Caco-2 (cell line): ENCODE data around the gene ZMPSTE24. TPM values are rescaled to one million over a fixed set of nuclear protein-coding genes. Genes with fewer than 3 reads are reported as not detected.

Source experiments
- BruUV-seq: library from RNA; stranded (reverse); fragments of 400-500 nt; replicated peaks from 2 replicates; lab custom pipeline; 2021; lab: Mats Ljungman, UMichigan
- CTCF ChIA-PET: fragments of 300-600 bp; sonication (Branson Sonifier 250); formaldehyde crosslinking; loops from one replicate; lab custom pipeline; 2022; ENCODE audit warnings: antibody characterized with exemption; lab: Charles Lee
- POLR2A ChIA-PET: fragments of 300-600 bp; sonication (Branson Sonifier 250); formaldehyde crosslinking; loops from one replicate; lab custom pipeline; 2022; ENCODE audit warnings: antibody characterized with exemption; lab: Charles Lee
- DNase-seq, 2 experiments: peaks; one replicate each; pipeline versions ENCODE4 v3.0.0 to v3.0.0-alpha.2; 2020 to 2022
- H3K27me3 ChIP-seq: replicated peaks from 2 replicates; pipeline ENCODE4 v1.6.0; 2011; ENCODE audit warnings: low read length; ENCODE audit not compliant: control insufficient read depth, insufficient read depth
- H3K36me3 ChIP-seq: 2 replicates; pipeline ENCODE4 v1.5.1; 2011; ENCODE audit warnings: low read length; ENCODE audit not compliant: control insufficient read depth, insufficient read depth
- H3K4me1 ChIP-seq: fragments of 250-450 bp; sonication (Bioruptor Pico); 2 replicates; pipeline ENCODE4 v1.5.1; 2020; ENCODE audit warnings: mild to moderate bottlenecking
- H3K4me3 ChIP-seq: 2 replicates; pipeline ENCODE4 v1.5.1; 2011; ENCODE audit warnings: low read depth, mild to moderate bottlenecking, control low read depth, low read length
- H3K9me3 ChIP-seq: fragments of 250-450 bp; sonication (Bioruptor Pico); 2 replicates; pipeline ENCODE4 v1.5.1; 2020; ENCODE audit warnings: mild to moderate bottlenecking, moderate library complexity
- H3K27ac Mint-ChIP-seq: one replicate; pipeline ENCODE4 v1.8.0; 2022; ENCODE audit warnings: mixed read lengths; ENCODE audit not compliant: unreplicated experiment
- H3K27me3 Mint-ChIP-seq: one replicate; pipeline ENCODE4 v1.8.0; 2022; ENCODE audit warnings: mixed read lengths; ENCODE audit not compliant: insufficient read depth, unreplicated experiment
- H3K36me3 Mint-ChIP-seq: one replicate; pipeline ENCODE4 v1.8.0; 2022; ENCODE audit warnings: mild to moderate bottlenecking, mixed read lengths; ENCODE audit not compliant: insufficient read depth, unreplicated experiment
- H3K4me1 Mint-ChIP-seq: one replicate; pipeline ENCODE4 v1.8.0; 2022; ENCODE audit warnings: low read depth, mixed read lengths; ENCODE audit not compliant: unreplicated experiment
- H3K4me3 Mint-ChIP-seq: one replicate; pipeline ENCODE4 v1.8.0; 2022; ENCODE audit warnings: mild to moderate bottlenecking, moderate library complexity, mixed read lengths; ENCODE audit not compliant: unreplicated experiment
- H3K9me3 Mint-ChIP-seq: one replicate; pipeline ENCODE4 v1.8.0; 2022; ENCODE audit warnings: mixed read lengths; ENCODE audit not compliant: unreplicated experiment
- intact Hi-C: fragments of 100-400 bp; cut with micrococcal nuclease; formaldehyde crosslinking; loops from one replicate; pipeline ENCODE4 v1.10.0; 2022; ENCODE audit not compliant: unreplicated experiment
- total RNA-seq: library from RNA; stranded (reverse); gene quantifications from 2 replicates; pipeline ENCODE4 v1.2.3, GENCODE V29; 2022
- TF ChIP-seq, protein P1 (sequence below), 2 experiments: fragments of 200-600 bp in 1 of 2; IDR thresholded peaks; 1 replicate in 1 of 2; 2 replicates in 1 of 2; pipeline versions ENCODE4 v1.5.1 to v1.8.0; 2011 to 2022; ENCODE audit warnings: antibody characterized with exemption in 1 of 2, control low read depth in 1 of 2, inconsistent platforms in 1 of 2, low read depth in 1 of 2, low read length in 1 of 2, mild to moderate bottlenecking in 1 of 2, moderate library complexity in 1 of 2; ENCODE audit not compliant: insufficient read depth in 1 of 2, severe bottlenecking in 1 of 2, unreplicated experiment in 1 of 2

ZMPSTE24 gene
- total RNA-seq, 1 experiment from 2014 or later, result 37.9 TPM

DNA sequence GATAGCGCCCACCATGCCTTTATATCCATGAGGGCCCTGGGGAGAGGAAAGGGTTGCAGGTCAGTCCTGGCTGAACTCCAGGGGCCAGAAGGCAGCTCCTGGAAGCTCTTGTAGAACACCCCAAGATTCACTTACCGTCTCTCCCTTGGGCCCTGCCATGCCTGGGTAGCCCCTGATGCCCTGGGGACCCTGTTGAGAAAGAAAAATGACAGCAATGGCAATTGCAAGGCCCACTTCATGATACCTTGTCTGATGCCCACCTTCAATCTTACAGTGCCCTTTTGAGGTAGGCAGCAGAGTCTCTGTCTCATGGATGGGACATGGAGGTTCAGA lies 52.1 kb downstream of the ZMPSTE24 start:
- Histone ChIP-seq H3K27me3 (no peaks in the 10 kb centered on the region), H3K36me3 (no peaks in the 10 kb centered on the region), H3K4me1 (no peaks in the 10 kb centered on the region), H3K4me3 (no peak overlapping the region), H3K9me3 (no peaks in the 10 kb centered on the region)
- Mint-ChIP-seq H3K27ac (no peak overlapping the region), H3K4me1 (peaks cover 6% of the 10 kb centered on the region), H3K36me3 (no peaks in the 10 kb centered on the region), H3K9me3 (no peaks in the 10 kb centered on the region), H3K27me3 (no peaks in the 10 kb centered on the region), H3K4me3 (no peak overlapping the region)
- no TSS peak for BruUV-seq
- intact Hi-C loops, result loop anchor here (10.0 kb wide), 1 partner anchor 55 kb away; the partner anchor contains the start of gene ZMPSTE24
- TF ChIP-seq, protein P1, sequence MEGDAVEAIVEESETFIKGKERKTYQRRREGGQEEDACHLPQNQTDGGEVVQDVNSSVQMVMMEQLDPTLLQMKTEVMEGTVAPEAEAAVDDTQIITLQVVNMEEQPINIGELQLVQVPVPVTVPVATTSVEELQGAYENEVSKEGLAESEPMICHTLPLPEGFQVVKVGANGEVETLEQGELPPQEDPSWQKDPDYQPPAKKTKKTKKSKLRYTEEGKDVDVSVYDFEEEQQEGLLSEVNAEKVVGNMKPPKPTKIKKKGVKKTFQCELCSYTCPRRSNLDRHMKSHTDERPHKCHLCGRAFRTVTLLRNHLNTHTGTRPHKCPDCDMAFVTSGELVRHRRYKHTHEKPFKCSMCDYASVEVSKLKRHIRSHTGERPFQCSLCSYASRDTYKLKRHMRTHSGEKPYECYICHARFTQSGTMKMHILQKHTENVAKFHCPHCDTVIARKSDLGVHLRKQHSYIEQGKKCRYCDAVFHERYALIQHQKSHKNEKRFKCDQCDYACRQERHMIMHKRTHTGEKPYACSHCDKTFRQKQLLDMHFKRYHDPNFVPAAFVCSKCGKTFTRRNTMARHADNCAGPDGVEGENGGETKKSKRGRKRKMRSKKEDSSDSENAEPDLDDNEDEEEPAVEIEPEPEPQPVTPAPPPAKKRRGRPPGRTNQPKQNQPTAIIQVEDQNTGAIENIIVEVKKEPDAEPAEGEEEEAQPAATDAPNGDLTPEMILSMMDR (IDR thresholded peaks at IDR 0.05; ENCODE audit: insufficient read depth in 1 of 2, low read depth in 1 of 2, low read length in 1 of 2, severe bottlenecking in 1 of 2, unreplicated experiment in 1 of 2), result no peak
- POLR2A ChIA-PET, result no interaction called here
- no peak for DNase-seq
- CTCF ChIA-PET, result no interaction called here

DNA sequence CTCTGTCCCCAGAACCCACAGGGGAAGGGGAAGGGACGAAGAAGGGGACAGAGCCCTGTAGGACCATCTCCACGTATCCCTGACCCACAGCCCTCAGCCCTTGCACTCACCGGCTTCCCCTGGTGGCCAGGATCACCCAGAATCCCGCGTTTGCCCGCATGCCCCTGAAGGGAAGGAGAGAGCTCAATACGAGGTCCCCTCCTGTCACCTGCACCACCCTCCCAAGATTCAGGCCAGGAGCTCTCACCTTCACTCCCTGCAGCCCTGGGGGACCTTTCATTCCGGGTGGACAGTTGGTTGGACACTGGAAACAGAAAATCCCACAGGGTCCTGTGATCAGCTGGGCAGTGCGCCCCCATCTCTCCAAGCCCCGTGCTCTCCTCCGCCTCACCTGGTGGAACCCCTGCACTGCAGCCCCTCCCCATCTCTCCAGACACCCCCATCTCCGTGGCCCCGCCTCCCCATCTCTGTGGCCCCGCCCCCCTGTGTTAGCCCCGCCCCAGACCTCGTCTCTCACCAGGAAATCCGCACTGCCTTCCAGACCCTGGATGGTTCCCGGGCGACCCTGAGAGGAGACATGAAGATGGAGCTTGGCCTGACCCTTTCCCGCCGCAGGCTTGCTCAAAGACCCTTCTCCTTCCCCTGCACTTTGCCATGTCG lies 53.1 kb downstream of the ZMPSTE24 start:
- Histone ChIP-seq H3K9me3 (no peaks in the 10 kb centered on the region), H3K4me1 (no peaks in the 10 kb centered on the region), H3K4me3 (no peak overlapping the region), H3K27me3 (no peaks in the 10 kb centered on the region), H3K36me3 (no peaks in the 10 kb centered on the region)
- CTCF ChIA-PET, result no interaction called here
- POLR2A ChIA-PET, result no interaction called here
- BruUV-seq, result no TSS peak
- DNase-seq, result no peak
- Mint-ChIP-seq H3K4me3 (no peak overlapping the region), H3K36me3 (no peaks in the 10 kb centered on the region), H3K4me1 (peaks cover 6% of the 10 kb centered on the region), H3K27me3 (no peaks in the 10 kb centered on the region), H3K27ac (no peak overlapping the region), H3K9me3 (no peaks in the 10 kb centered on the region)
- TF ChIP-seq, protein P1 (IDR thresholded peaks at IDR 0.05; ENCODE audit: insufficient read depth in 1 of 2, low read depth in 1 of 2, low read length in 1 of 2, severe bottlenecking in 1 of 2, unreplicated experiment in 1 of 2), result no peak
- intact Hi-C loops, result loop anchor here (10.0 kb wide), 1 partner anchor 56 kb away; the partner anchor contains the start of gene ZMPSTE24

- intact Hi-C loops, result loop anchor here (10.0 kb wide), 1 partner anchor 57 kb away; the partner anchor contains the start of gene ZMPSTE24
- no peak overlapping the region for H3K27ac Mint-ChIP-seq
- ChIA-PET POLR2A (no interaction called here), CTCF (no interaction called here)
- no TSS peak for BruUV-seq
- H3K9me3 Mint-ChIP-seq, result no peaks in the 10 kb centered on the region
- Histone ChIP-seq H3K36me3 (no peaks in the 10 kb centered on the region), H3K4me3 (no peak overlapping the region), H3K27me3 (no peaks in the 10 kb centered on the region), H3K9me3 (no peaks in the 10 kb centered on the region), H3K4me1 (no peaks in the 10 kb centered on the region)
- TF ChIP-seq, protein P1 (IDR thresholded peaks at IDR 0.05; ENCODE audit: insufficient read depth in 1 of 2, low read depth in 1 of 2, low read length in 1 of 2, severe bottlenecking in 1 of 2, unreplicated experiment in 1 of 2), result no peak
- no peaks in the 10 kb centered on the region for H3K36me3 Mint-ChIP-seq
- H3K4me1 Mint-ChIP-seq, result peaks cover under 1% of the 10 kb centered on the region
- DNase-seq, result no peak
- H3K27me3 Mint-ChIP-seq, result no peaks in the 10 kb centered on the region
- H3K4me3 Mint-ChIP-seq, result no peak overlapping the region
These were observed 53.7 kb downstream of the ZMPSTE24 start for GRCh38 chr1:40311692-40312091.
